Measurements from ENCODE around the gene ADD3.

DNA sequence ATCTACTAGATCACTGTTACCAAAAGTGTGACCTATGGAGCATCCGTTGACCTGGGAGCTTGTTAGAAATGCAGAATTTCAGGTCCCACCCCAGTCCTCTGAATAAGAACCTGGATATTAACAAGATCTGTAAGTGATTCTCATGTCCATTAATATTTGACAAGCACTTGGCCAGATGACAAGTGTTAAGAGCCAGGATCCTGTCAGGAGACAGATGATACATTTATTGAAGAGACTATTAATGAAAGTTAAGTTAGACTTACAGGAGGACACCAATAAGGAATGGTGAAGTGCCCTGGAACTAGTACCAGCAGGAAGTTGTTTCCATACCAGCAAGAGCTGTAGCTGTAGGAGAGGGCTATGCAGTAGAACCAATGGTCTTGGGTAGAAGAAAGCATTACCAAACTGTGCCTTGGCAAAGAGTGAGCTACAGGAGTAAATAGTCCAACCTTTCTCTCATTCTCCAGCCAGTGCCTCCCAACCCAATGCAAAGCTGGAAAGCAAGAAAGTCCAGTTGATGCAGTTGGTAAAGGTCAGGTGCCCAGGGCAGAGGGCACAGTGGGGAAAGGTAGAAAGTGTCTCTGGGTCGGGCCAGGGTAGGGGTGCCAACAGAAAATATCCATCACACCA is 35.3 kb upstream of the ADD3 start:
- TF ChIP-seq, protein P1, sequence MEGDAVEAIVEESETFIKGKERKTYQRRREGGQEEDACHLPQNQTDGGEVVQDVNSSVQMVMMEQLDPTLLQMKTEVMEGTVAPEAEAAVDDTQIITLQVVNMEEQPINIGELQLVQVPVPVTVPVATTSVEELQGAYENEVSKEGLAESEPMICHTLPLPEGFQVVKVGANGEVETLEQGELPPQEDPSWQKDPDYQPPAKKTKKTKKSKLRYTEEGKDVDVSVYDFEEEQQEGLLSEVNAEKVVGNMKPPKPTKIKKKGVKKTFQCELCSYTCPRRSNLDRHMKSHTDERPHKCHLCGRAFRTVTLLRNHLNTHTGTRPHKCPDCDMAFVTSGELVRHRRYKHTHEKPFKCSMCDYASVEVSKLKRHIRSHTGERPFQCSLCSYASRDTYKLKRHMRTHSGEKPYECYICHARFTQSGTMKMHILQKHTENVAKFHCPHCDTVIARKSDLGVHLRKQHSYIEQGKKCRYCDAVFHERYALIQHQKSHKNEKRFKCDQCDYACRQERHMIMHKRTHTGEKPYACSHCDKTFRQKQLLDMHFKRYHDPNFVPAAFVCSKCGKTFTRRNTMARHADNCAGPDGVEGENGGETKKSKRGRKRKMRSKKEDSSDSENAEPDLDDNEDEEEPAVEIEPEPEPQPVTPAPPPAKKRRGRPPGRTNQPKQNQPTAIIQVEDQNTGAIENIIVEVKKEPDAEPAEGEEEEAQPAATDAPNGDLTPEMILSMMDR (IDR thresholded peaks at IDR 0.05): no peak
- no peak for TF ChIP-seq POLR2A (IDR thresholded peaks at IDR 0.05)

Measured in Peyer's patch (tissue), 4 donors.